CD4-positive, alpha-beta T cell treated with Interleukin-17A for 4 hours (primary cell): ENCODE data around the gene KIF16B.

Source experiments
- DNase-seq: peaks from one replicate; pipeline ENCODE4 v3.0.0-alpha.2; 2020; ENCODE audit warnings: mixed read lengths

Gene KIF16B

DNA sequence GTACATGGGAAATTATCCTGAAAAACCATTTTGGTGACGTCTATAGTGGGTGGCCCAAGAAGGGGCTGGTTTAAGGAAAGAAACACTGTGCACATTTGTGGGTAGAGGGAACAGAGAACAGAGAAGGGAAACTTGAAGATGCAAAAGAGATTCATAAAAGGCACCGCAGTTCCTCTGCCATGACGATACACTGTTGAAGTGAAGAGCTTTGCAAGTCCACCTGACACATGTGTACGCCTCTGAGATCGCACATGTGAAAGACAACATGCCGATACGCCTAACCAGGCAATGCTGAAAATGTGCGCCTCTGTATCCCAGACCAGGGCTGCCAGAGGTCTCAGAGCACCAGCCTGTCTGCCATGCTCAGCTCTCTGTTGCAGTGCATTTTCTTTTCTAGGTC lies 180.9 kb downstream of the KIF16B start:
- no peak for DNase-seq

DNA sequence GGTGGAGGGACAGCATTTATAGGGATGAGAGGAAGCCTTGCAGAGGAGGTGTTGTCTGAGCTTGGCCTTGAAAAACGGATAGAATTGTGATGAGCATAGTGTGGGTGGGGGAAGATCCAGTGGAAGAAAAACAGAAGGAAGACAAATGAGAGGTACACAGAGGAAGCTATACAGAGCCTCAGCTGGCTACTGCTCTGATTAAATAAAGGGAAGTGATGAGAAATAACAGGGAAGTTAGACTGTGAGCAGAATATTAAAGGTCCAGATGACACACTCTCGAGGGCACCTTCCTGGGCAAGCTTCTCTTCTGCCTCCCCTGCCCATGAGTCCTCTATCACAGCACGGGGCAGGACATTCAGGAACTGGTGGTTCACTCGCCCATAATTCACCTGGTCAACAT lies 182.3 kb downstream of the KIF16B start:
- DNase-seq = no peak

DNA sequence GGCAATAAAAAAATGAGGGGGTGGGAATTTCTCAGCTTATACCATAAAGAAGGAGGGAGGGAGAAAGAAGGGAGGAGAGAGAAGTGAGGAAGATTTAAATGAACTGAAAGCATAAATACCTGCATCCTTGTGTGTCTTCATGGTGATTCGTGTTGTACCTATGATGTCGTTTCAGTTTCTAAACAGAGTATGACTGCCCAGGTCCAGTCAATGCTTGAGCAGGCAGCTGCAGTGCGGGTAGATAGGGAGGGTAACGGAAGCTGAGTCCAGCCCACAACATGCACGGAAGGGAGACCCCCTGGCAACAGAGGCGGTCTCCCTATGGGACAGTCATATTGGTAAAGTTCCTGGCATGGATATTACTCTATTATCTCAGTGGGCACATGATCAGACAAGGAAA lies 184.5 kb downstream of the KIF16B start:
- no peak for DNase-seq

GRCh38 chr20:16387666-16388065 lies 185.6 kb downstream of the KIF16B start:
- no peak for DNase-seq

DNA sequence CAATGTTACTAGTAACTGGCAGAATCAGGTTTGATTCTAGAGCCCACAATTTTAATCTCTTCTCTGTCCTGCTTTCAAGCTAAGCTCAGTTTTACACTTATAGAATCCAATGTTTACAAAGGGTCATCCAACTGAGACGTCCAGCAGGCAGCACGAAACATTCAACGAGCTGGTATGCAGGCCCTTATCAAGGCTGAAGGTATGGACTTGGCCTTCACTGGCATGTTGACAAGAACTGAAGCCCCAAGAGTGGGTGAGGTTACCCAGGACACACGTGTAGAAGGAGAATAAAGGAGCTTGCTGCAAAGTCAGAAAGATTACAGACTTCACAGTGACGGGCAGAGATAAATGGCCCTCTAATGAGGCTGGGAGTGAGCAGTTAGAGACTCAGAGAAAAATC lies 187.4 kb downstream of the KIF16B start:
- DNase-seq = no peak

DNA sequence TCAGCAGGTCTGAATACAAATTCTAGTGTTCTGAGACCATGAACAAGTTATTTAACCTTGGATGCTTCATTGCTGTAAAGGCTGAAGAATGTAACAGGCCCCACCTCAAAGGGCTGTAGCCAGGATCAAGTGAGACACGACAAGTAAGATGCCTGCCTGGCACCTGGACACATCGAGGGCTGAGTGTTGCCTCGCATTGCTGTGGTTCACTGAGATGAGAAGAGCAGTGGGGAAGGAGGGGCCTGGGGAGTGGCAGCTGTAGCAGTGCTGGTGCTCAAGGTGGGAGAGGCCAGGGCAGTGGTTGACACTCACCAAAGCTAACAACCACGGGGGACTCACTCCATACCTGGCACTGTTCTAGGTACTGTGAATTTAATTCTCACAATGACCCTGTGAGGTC lies 187.8 kb downstream of the KIF16B start:
- no peak for DNase-seq

GRCh38 chr20:16381444-16381843 lies 191.8 kb downstream of the KIF16B start:
- no peak for DNase-seq

- no peak for DNase-seq
These were observed 194.4 kb downstream of the KIF16B start for GRCh38 chr20:16378712-16379370.

DNA sequence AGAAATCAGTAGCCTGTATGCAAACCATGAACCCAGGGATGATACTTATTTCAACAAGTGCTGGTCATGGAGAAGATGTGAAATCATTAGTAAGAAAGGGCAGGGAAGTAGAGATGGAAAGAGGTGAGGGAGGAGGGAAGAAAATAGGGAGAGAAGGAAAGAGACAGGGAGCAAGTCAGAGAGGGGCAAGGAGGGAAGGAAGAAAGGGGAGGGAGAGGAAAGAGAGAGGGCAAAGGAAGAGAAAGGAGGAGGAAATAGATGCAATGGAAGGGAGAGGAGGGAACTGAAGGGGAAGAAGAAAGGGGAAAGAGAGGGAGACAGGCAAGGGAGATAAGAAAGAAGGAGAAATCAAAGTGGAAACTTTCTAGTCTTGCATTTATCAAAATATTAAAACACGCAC lies 195.1 kb downstream of the KIF16B start:
- no peak for DNase-seq

DNA sequence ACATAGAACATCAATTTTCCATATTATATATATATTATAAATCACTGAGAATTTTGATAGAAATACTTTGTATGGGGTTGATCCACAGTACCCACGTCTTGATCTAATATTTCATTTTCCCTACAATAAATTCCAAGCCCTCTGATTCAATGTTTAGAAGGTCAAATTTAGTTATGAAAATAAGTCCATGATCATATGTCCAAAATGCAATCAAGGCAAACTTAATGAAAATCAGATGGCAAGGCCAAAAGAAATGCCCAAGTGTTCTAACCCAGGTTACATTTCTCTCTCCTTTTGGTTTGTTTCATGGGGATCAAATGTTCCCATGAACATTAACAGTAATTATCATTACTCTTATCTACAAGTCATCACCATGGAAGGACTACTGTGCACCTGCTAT lies 203.8 kb downstream of the KIF16B start:
- DNase-seq = no peak

DNA sequence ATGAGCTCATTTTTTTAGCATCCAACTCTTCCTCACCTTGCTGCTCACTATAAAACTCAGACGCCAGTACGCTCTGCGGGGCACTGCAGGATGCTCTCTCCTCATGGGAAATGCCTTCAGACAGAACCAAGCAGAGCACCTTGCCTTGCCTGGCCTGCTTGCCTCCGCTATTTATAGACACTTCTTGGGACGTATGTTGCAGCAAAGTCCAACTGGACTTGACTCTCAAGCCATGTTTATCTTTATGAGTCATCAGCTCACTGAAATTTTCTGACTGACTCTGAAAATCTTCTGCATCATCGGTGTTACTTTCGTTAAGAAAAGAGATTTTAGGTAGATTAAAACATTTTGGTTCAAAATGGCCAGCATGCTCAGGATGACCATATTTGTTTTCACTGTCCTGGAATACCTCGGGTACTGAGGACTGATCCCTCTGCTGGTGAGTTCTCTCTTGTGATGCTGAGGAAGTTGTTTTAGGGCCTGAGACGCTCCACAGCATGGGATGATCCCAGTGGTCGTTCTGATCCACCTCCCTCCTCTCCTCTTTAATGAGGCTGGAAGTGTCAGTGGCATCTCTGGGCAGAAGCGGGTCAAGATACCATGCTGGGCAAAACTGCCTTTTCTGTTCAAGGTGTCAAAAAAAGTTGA lies 204.5 kb downstream of the KIF16B start:
- no peak for DNase-seq

GRCh38 chr20:16367948-16368560 lies 205.2 kb downstream of the KIF16B start:
- DNase-seq = no peak

GRCh38 chr20:16366529-16366928 lies 206.7 kb downstream of the KIF16B start:
- DNase-seq = no peak

DNA sequence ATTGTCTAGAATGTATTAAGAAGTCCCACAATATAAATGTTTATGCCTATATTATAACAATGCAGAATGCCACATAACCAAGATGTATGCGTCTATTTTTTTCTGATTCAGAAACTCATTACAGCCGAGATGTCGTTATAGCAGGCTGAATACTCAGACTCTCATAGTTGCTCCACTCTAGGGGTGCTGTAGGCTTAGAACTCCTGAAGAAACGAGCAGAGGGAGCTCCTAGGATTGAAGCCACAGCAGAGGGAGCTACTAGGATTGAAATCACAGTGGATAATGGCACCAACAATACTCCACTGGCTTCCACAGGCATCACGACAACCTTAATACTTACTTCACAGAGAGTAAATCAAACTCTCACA lies 208.9 kb downstream of the KIF16B start:
- DNase-seq = no peak

GRCh38 chr20:16363506-16364319 lies 209.5 kb downstream of the KIF16B start:
- DNase-seq = no peak

- DNase-seq = no peak
These were observed 210.6 kb downstream of the KIF16B start for GRCh38 chr20:16362642-16363041.

- no peak for DNase-seq
These were observed 212.6 kb downstream of the KIF16B start for GRCh38 chr20:16360668-16361067.

- no peak for DNase-seq
These were observed 219.8 kb downstream of the KIF16B start for GRCh38 chr20:16353417-16353781.

DNA sequence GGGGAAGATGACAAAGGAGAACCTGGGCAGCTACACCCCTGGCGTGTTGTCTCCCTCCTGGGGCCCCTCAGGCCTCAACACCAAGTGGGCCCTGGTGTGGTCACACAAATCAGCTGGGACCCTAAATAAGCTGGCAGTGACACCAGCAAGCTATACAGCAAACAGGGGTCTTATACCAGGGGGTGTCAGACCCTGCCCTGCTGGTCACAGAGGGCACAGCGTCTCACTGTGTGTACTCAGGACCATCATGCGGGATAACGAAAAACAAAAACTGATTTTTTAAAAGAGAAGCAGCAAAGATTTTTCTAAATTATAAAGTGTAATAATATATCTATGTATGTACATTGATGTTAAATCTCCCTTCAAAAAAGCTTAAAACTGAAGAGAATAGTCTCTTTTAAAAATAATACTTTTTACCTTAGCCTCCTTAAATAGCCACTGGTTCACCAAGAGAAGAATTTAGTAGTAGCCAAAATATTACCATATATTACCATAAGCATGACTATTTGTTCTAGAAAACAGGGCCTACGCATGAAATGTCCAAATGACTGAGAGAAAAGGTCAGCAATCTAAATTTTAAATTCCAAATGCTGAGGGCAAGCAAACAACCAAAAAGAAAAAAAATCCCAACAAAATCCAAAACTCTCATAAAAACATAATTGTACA lies 220.4 kb downstream of the KIF16B start:
- no peak for DNase-seq

- DNase-seq = no peak
These were observed 220.9 kb downstream of the KIF16B start for GRCh38 chr20:16352321-16352720.

DNA sequence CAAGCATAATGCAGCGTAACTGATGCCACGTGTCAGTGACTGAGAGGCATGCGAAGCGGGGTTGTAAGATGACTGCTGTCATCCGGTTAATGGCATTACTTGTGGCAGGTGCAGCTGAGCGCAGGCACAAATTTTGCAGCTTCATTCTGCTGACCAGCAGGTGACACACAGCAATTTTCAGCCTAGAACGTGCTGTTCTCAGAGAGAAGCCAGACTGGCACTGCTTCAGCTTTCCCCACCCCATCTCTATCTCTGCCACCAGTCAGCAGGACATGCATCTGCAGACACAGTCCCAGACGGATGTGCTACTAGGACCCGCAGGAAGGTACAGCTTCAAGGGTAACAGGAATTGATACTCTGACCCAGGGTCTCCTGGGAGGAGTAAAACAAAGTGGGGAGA lies 221.8 kb downstream of the KIF16B start:
- no peak for DNase-seq

GRCh38 chr20:16350465-16350864 lies 222.8 kb downstream of the KIF16B start:
- DNase-seq = no peak
